NCI-H1694 (cell line): ENCODE results near the gene RALGPS2.
"Not testable (repeated sequence)": the region's sequence is repeated elsewhere in the genome, so short reads cannot be mapped to it uniquely, and the experiment has no call there.

Source experiments
- DNase-seq: peaks from one replicate; lab custom pipeline; 2025; lab: John Stamatoyannopoulos, UW

The RALGPS2 gene

GRCh38 chr1:178724376-178724727 is 692 bp upstream of the RALGPS2 start:
- DNase-seq: no peak

GRCh38 chr1:178725466-178726086 is 532 bp downstream of the RALGPS2 start:
- DNase-seq: no peak

GRCh38 chr1:178726087-178726517 is 1.1 kb downstream of the RALGPS2 start:
- peak; percentile 66 for DNase-seq

GRCh38 chr1:178726545-178726944 is 1.5 kb downstream of the RALGPS2 start:
- DNase-seq: no peak

- no peak for DNase-seq
Observed at GRCh38 chr1:178727014-178727895, 2.2 kb downstream of the RALGPS2 start.

GRCh38 chr1:178733972-178734371 is 8.9 kb downstream of the RALGPS2 start:
- no peak for DNase-seq

- DNase-seq: no peak
Observed at GRCh38 chr1:178738780-178739179, 13.7 kb downstream of the RALGPS2 start.

GRCh38 chr1:178739285-178740045 is 14.4 kb downstream of the RALGPS2 start:
- DNase-seq: no peak

GRCh38 chr1:178740491-178740890 is 15.4 kb downstream of the RALGPS2 start:
- DNase-seq: no peak

GRCh38 chr1:178740924-178741323 is 15.9 kb downstream of the RALGPS2 start:
- no peak for DNase-seq

GRCh38 chr1:178743801-178744200 is 18.8 kb downstream of the RALGPS2 start:
- no peak for DNase-seq

- DNase-seq: no peak
Observed at GRCh38 chr1:178745260-178745659, 20.2 kb downstream of the RALGPS2 start.

- DNase-seq: no peak
Observed at GRCh38 chr1:178746345-178746744, 21.3 kb downstream of the RALGPS2 start.

GRCh38 chr1:178747361-178747760 is 22.3 kb downstream of the RALGPS2 start:
- not testable (repeated sequence) for DNase-seq

- no peak for DNase-seq
Observed at GRCh38 chr1:178749581-178750166, 24.6 kb downstream of the RALGPS2 start.

GRCh38 chr1:178751046-178751445 is 26.0 kb downstream of the RALGPS2 start:
- no peak for DNase-seq

GRCh38 chr1:178752891-178753290 is 27.8 kb downstream of the RALGPS2 start:
- no peak for DNase-seq

GRCh38 chr1:178754655-178755256 is 29.7 kb downstream of the RALGPS2 start:
- not testable (repeated sequence) for DNase-seq

GRCh38 chr1:178768423-178768822 is 43.4 kb downstream of the RALGPS2 start:
- no peak for DNase-seq

- DNase-seq: no peak
Observed at GRCh38 chr1:178772952-178773351, 47.9 kb downstream of the RALGPS2 start.

GRCh38 chr1:178774263-178774662 is 49.2 kb downstream of the RALGPS2 start:
- DNase-seq: peak; percentile 67

GRCh38 chr1:178776553-178776952 is 51.5 kb downstream of the RALGPS2 start:
- DNase-seq: no peak
